GM12865 (cell line): Measurements from ENCODE around the gene PTCH1.

Experiments used
- DNase-seq: peaks from one replicate; pipeline ENCODE4 v3.0.0; 2010; ENCODE audit warnings: low read depth
- H3K4me3 ChIP-seq: 2 replicates; pipeline ENCODE4 v1.5.1; 2011; ENCODE audit warnings: mild to moderate bottlenecking, low read depth, low read length, control low read depth
- TF ChIP-seq, protein P1 (sequence below): IDR thresholded peaks from 2 replicates; pipeline ENCODE4 v1.5.1; 2011; ENCODE audit warnings: low read length, control low read depth, low read depth, inconsistent platforms; ENCODE audit not compliant: insufficient read depth; ENCODE audit errors: missing control alignments

Gene PTCH1

DNA sequence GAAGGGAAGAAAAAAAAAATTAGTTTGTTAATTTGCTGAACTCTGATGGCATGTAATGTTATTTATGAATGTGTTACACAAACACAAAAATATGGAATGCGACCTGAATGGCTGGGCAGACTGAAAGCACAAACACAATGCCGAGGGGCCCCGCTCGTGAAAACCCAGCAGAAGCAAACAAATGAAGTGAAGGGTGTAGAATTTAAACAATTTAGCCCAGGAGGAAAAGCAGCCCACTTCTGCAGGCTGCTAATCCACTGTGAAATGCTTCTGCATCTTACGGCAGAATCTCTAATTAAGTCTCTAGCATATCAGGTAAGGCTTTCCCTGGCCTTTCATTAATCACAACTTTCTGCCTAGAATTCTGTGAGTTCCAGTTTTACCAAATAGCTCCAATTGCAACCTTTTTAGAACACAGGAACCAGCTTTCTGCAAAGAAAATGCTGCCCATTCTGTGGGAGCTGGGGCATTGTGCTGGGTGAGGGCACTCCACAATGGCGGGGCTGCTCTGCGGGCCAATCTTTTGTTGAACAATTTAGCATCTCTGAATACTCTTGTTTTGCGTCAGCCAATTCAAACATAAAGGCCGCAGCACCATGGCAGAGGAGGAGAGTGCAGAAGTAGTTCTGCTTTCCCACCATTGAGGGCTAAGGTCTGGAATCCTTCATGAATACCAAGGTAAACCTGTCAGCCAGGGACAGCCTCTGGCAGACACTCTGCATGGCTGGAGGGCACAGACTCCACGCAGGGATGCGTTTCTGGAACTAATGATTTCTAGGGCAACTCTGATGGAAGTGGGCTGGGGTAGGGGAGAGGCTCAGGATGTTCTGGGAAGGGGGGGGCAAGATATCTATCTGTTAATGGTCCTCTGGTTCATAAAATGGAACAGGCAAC, 66.4 kb downstream of the PTCH1 start:
- DNase-seq, result no peak
- TF ChIP-seq, protein P1, sequence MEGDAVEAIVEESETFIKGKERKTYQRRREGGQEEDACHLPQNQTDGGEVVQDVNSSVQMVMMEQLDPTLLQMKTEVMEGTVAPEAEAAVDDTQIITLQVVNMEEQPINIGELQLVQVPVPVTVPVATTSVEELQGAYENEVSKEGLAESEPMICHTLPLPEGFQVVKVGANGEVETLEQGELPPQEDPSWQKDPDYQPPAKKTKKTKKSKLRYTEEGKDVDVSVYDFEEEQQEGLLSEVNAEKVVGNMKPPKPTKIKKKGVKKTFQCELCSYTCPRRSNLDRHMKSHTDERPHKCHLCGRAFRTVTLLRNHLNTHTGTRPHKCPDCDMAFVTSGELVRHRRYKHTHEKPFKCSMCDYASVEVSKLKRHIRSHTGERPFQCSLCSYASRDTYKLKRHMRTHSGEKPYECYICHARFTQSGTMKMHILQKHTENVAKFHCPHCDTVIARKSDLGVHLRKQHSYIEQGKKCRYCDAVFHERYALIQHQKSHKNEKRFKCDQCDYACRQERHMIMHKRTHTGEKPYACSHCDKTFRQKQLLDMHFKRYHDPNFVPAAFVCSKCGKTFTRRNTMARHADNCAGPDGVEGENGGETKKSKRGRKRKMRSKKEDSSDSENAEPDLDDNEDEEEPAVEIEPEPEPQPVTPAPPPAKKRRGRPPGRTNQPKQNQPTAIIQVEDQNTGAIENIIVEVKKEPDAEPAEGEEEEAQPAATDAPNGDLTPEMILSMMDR, result no peak
- no peak overlapping the region for H3K4me3 ChIP-seq

DNA sequence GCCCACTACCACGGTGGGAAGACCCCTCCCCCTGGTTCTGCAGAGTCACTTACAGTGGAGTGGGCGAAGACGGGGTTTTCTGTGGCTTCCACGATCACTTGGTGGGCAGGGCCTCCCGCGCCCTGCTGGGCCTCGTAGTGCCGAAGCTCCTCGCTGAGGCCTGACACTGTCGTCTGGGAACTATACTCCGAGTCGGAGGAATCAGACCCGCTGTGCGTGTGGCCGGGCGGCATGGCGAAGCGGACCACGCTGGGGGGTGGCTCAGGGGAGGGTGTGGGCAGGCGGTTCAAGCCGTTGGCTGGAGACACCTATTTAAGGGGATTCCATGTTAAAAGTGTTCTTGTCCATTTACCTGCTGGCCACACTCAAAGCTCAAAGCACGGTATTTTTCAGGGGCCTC, 67.8 kb downstream of the PTCH1 start:
- DNase-seq, result no peak
- H3K4me3 ChIP-seq, result no peak overlapping the region
- TF ChIP-seq, protein P1, result no peak

DNA sequence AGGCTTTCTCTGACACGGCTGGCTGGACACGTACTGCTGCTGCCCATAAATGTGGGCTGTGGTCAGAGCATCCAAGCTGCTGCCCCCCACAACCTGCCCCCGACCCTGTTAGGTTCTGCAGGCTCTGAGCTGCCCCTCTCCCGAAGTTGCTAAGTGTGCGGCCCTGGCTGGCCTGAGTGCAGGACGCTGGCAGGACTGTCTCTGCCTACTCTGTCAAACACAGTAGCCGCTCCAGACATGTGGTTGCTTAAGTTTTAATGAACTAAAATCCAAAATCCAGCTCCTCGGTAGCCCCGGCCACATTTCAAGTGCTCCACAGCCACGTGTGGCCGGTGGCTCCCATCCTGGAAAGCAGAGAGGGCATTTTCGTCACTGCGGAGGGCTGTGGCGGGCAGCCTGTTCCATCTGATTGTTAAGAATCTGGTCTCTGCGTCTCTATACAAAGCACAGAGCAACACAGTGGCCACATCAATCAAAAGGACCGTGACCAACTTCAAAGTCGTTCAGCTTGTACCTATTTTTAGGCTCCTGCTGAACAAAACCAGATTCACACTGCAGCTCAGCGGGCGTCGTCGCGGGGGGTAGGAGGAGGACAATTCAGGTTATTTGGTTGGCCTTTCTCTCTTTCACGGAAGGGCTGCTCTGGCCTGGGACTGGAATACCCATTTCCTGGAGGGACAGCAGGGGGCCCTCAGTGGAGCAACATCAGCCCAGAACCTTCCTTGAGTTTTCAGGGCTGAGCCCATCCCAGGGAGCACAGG, 68.9 kb downstream of the PTCH1 start:
- no peak overlapping the region for H3K4me3 ChIP-seq
- DNase-seq, result no peak
- TF ChIP-seq, protein P1, result no peak

DNA sequence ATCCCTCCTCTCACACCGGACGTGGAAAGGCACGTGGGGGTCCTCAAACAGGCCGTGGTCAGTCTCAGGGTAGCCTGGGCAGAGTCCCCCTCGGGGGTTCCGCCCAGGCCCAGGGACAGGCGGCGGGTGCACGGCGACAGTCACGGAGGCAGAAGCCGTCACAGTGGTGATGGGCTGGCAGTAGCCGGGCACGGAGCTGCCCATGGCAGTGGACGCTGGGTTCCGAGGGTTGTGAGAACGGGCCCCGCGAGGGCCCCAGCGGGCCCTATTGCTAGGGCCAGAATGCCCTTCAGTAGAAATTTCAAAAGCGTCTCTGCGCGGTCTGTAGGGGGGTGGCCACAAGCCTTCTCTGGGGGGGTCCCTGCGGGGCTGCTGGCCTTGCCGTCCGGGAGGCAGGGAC, 69.8 kb downstream of the PTCH1 start:
- TF ChIP-seq, protein P1, result no peak
- no peak overlapping the region for H3K4me3 ChIP-seq
- no peak for DNase-seq

DNA sequence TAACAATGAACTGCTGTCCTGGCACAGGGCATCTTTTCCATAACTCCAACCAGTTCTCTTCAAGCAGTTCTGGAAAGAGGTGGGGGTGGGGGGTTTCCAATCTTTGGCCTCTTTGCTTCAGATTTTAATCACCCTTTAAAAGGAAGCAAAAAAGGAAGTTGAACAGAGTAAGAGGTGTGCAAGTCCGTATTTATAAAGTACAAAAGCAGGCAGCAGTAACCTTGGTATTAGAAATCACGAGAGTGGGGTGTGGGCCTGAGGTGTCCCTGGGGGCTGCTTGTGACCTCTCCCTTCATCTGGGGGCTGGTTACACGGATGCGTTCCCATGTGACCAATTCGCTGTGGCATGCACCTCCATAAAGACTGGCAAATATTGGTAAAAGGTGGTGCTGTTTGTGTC, 70.5 kb downstream of the PTCH1 start:
- DNase-seq, result no peak
- H3K4me3 ChIP-seq, result no peak overlapping the region
- TF ChIP-seq, protein P1, result no peak

DNA sequence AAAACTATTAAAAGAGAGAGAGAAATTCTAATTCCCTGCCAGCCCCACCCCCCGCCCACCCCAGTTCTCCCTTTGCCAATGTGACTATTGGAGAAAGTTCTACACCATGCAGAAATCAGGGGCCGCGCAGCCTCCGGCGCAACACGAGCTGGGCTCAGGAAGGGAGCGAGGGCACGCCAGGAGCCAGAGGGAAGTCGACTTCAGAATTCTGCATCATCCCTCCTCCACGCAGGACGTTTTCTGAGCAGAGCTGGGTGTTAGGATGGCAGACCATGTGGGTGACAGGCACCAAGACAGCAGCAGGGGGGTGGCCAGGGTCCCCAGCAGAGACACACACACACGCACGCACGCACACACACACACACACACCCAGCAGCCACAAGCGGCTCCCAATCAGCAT, 72.6 kb downstream of the PTCH1 start:
- TF ChIP-seq, protein P1, result no peak
- H3K4me3 ChIP-seq, result no peak overlapping the region
- DNase-seq, result no peak
